ENCODE results near the gene ANKRD2.
A peak's percentile ranks its signal among the peaks of the same experiment; 100 is the strongest.

ANKRD2 gene

GRCh38 chr10:97611473-97611872 is 38.9 kb downstream of the ANKRD2 start:
- Histone ChIP-seq H3K9ac (ENCODE audit: low read depth, low read length) (no peak overlapping the region), H3K36me3 (ENCODE audit: control insufficient read depth, insufficient read depth, low read length) (no peaks in the 10 kb centered on the region), H3K4me1 (ENCODE audit: control insufficient read depth, insufficient read depth, low read length) (no peaks in the 10 kb centered on the region), H3K4me3 (ENCODE audit: low read depth, low read length) (no peak overlapping the region), H3K27me3 (ENCODE audit: control insufficient read depth, insufficient read depth, low read length) (no peaks in the 10 kb centered on the region), H3K9me3 (ENCODE audit: control insufficient read depth, insufficient read depth, low read length) (no peaks in the 10 kb centered on the region)

- H3K27me3 ChIP-seq (ENCODE audit: control insufficient read depth, insufficient read depth, low read length) = no peaks in the 10 kb centered on the region
- H3K9ac ChIP-seq (ENCODE audit: low read depth, low read length) = no peak overlapping the region
- no peaks in the 10 kb centered on the region for H3K9me3 ChIP-seq (ENCODE audit: control insufficient read depth, insufficient read depth, low read length)
- no peaks in the 10 kb centered on the region for H3K4me1 ChIP-seq (ENCODE audit: control insufficient read depth, insufficient read depth, low read length)
- H3K4me3 ChIP-seq (ENCODE audit: low read depth, low read length) = no peak overlapping the region
- H3K36me3 ChIP-seq (ENCODE audit: control insufficient read depth, insufficient read depth, low read length) = no peaks in the 10 kb centered on the region
Observed at GRCh38 chr10:97612386-97612785, 39.8 kb downstream of the ANKRD2 start.

- H3K27me3 ChIP-seq (ENCODE audit: control insufficient read depth, insufficient read depth, low read length) = no peaks in the 10 kb centered on the region
- H3K4me3 ChIP-seq (ENCODE audit: low read depth, low read length) = no peak overlapping the region
- no peaks in the 10 kb centered on the region for H3K36me3 ChIP-seq (ENCODE audit: control insufficient read depth, insufficient read depth, low read length)
- no peaks in the 10 kb centered on the region for H3K4me1 ChIP-seq (ENCODE audit: control insufficient read depth, insufficient read depth, low read length)
- H3K9ac ChIP-seq (ENCODE audit: low read depth, low read length) = no peak overlapping the region
- no peaks in the 10 kb centered on the region for H3K9me3 ChIP-seq (ENCODE audit: control insufficient read depth, insufficient read depth, low read length)
Observed at GRCh38 chr10:97618285-97618684, 45.7 kb downstream of the ANKRD2 start.

- Histone ChIP-seq H3K4me1 (ENCODE audit: control insufficient read depth, insufficient read depth, low read length) (no peaks in the 10 kb centered on the region), H3K36me3 (ENCODE audit: control insufficient read depth, insufficient read depth, low read length) (no peaks in the 10 kb centered on the region), H3K27me3 (ENCODE audit: control insufficient read depth, insufficient read depth, low read length) (no peaks in the 10 kb centered on the region), H3K9ac (ENCODE audit: low read depth, low read length) (no peak overlapping the region), H3K9me3 (ENCODE audit: control insufficient read depth, insufficient read depth, low read length) (no peaks in the 10 kb centered on the region), H3K4me3 (ENCODE audit: low read depth, low read length) (no peak overlapping the region)
Observed at GRCh38 chr10:97618733-97619132, 46.2 kb downstream of the ANKRD2 start.

- H3K27me3 ChIP-seq (ENCODE audit: control insufficient read depth, insufficient read depth, low read length) = no peaks in the 10 kb centered on the region
- no peak overlapping the region for H3K4me3 ChIP-seq (ENCODE audit: low read depth, low read length)
- no peak overlapping the region for H3K9ac ChIP-seq (ENCODE audit: low read depth, low read length)
- no peaks in the 10 kb centered on the region for H3K9me3 ChIP-seq (ENCODE audit: control insufficient read depth, insufficient read depth, low read length)
- no peaks in the 10 kb centered on the region for H3K36me3 ChIP-seq (ENCODE audit: control insufficient read depth, insufficient read depth, low read length)
- no peaks in the 10 kb centered on the region for H3K4me1 ChIP-seq (ENCODE audit: control insufficient read depth, insufficient read depth, low read length)
Observed at GRCh38 chr10:97623277-97623676, 50.7 kb downstream of the ANKRD2 start.

DNA sequence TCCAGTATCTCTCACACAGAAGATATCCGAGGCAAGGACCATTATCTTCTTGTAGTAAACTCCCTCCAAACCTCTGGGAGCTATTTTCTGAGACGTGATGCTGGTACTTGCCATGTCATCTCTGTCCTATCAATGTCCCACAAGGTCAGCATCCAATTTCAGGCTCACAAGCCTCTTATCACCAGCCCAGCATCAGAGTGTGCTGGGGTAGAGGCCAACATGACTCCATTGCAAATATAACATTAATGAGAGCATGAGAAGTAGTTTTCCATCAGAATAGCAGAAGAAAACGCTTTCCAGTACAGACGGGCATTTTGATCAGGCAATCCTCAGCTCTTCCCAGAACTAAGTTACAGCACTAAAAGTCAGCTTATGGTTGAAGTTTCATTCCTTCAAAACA is 55.2 kb downstream of the ANKRD2 start:
- Histone ChIP-seq H3K4me1 (ENCODE audit: control insufficient read depth, insufficient read depth, low read length) (no peaks in the 10 kb centered on the region), H3K4me3 (ENCODE audit: low read depth, low read length) (no peak overlapping the region), H3K27me3 (ENCODE audit: control insufficient read depth, insufficient read depth, low read length) (no peaks in the 10 kb centered on the region), H3K9me3 (ENCODE audit: control insufficient read depth, insufficient read depth, low read length) (no peaks in the 10 kb centered on the region), H3K9ac (ENCODE audit: low read depth, low read length) (no peak overlapping the region), H3K36me3 (ENCODE audit: control insufficient read depth, insufficient read depth, low read length) (no peaks in the 10 kb centered on the region)

DNA sequence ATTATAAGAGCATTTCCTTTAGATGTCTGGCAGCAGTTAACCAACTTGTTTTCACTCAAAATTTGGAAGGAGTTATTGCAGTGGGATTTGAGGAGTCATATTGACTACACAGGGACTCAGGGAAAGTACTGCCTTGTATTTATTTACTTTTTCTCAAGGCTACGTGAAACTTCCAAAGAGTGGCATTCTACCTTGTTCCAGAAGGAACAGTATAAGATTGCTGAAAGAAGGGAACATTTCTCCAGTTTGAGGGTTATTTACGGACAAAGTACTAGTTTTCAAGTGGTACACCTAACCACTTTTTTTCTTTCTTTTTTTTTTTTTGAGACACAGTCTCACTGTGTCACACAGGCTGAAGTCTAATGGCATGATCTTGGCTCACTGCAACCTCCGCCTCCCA is 55.6 kb downstream of the ANKRD2 start:
- no peak overlapping the region for H3K4me3 ChIP-seq (ENCODE audit: low read depth, low read length)
- no peaks in the 10 kb centered on the region for H3K9me3 ChIP-seq (ENCODE audit: control insufficient read depth, insufficient read depth, low read length)
- H3K36me3 ChIP-seq (ENCODE audit: control insufficient read depth, insufficient read depth, low read length) = no peaks in the 10 kb centered on the region
- no peaks in the 10 kb centered on the region for H3K27me3 ChIP-seq (ENCODE audit: control insufficient read depth, insufficient read depth, low read length)
- H3K9ac ChIP-seq (ENCODE audit: low read depth, low read length) = no peak overlapping the region
- H3K4me1 ChIP-seq (ENCODE audit: control insufficient read depth, insufficient read depth, low read length) = no peaks in the 10 kb centered on the region

DNA sequence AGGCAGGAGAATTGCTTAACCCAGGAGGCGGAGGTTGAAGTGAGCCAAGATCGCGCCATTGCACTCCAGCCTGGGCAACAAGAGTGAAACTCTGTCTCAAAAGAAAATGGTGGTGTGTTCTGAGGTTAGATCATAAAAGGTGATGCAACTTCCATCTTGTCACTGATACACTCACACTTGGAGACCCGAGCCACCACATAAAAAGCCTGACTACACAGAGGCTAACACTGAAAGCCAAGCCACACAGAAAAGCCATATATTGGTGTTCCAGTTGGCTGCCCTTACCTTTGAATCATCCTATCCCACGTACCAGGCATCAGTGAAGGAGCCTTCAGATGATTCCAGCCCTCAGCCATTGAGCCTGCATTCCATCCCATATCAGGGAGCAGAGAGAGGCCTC is 56.7 kb downstream of the ANKRD2 start:
- Histone ChIP-seq H3K27me3 (ENCODE audit: control insufficient read depth, insufficient read depth, low read length) (no peaks in the 10 kb centered on the region), H3K4me1 (ENCODE audit: control insufficient read depth, insufficient read depth, low read length) (no peaks in the 10 kb centered on the region), H3K9me3 (ENCODE audit: control insufficient read depth, insufficient read depth, low read length) (no peaks in the 10 kb centered on the region), H3K36me3 (ENCODE audit: control insufficient read depth, insufficient read depth, low read length) (no peaks in the 10 kb centered on the region), H3K4me3 (ENCODE audit: low read depth, low read length) (no peak overlapping the region), H3K9ac (ENCODE audit: low read depth, low read length) (no peak overlapping the region)

- no peaks in the 10 kb centered on the region for H3K9me3 ChIP-seq (ENCODE audit: control insufficient read depth, insufficient read depth, low read length)
- H3K4me3 ChIP-seq (ENCODE audit: low read depth, low read length) = no peak overlapping the region
- no peaks in the 10 kb centered on the region for H3K36me3 ChIP-seq (ENCODE audit: control insufficient read depth, insufficient read depth, low read length)
- no peaks in the 10 kb centered on the region for H3K27me3 ChIP-seq (ENCODE audit: control insufficient read depth, insufficient read depth, low read length)
- H3K4me1 ChIP-seq (ENCODE audit: control insufficient read depth, insufficient read depth, low read length) = no peaks in the 10 kb centered on the region
- H3K9ac ChIP-seq (ENCODE audit: low read depth, low read length) = no peak overlapping the region
Observed at GRCh38 chr10:97631098-97631497, 58.5 kb downstream of the ANKRD2 start.

- H3K9ac ChIP-seq (ENCODE audit: low read depth, low read length) = peak within 1 kb of the TSS; percentile 54
- H3K36me3 ChIP-seq (ENCODE audit: control insufficient read depth, insufficient read depth, low read length) = no peaks in the 10 kb centered on the region
- H3K9me3 ChIP-seq (ENCODE audit: control insufficient read depth, insufficient read depth, low read length) = no peaks in the 10 kb centered on the region
- H3K27me3 ChIP-seq (ENCODE audit: control insufficient read depth, insufficient read depth, low read length) = no peaks in the 10 kb centered on the region
- peak within 1 kb of the TSS; percentile 90 for H3K4me3 ChIP-seq (ENCODE audit: low read depth, low read length)
- H3K4me1 ChIP-seq (ENCODE audit: control insufficient read depth, insufficient read depth, low read length) = no peaks in the 10 kb centered on the region
Observed at GRCh38 chr10:97632949-97633884, 60.6 kb downstream of the ANKRD2 start, which contains the start of gene MORN4. Gene MORN4, minus strand, starts transcription at chr10:97633500. Its CDS starts 13,847 bp downstream, at chr10:97619653.
